HFF-Myc (cell line): ENCODE data around the gene CCDC9B.
A peak's percentile ranks its signal among the peaks of the same experiment; 100 is the strongest.

Experiments
- DNase-seq: peaks from one replicate; pipeline ENCODE4 v3.0.0-alpha.2; 2011; ENCODE audit warnings: low read depth; ENCODE audit errors: extremely low read depth
- H3K4me3 ChIP-seq: replicated peaks from 2 replicates; pipeline ENCODE4 v1.5.1; 2011; ENCODE audit warnings: low read depth, mild to moderate bottlenecking, control low read depth, low read length
- CTCF ChIP-seq: IDR thresholded peaks from 2 replicates; pipeline ENCODE4 v1.5.1; 2012; ENCODE audit warnings: mild to moderate bottlenecking, low read depth, low read length, control low read depth; ENCODE audit errors: missing control alignments

The CCDC9B gene

GRCh38 chr15:40329804-40330203 is 10.9 kb downstream of the CCDC9B start:
- no peak for TF ChIP-seq CTCF
- H3K4me3 ChIP-seq: no peak overlapping the region
- DNase-seq: no peak

- no peak for DNase-seq
- H3K4me3 ChIP-seq: no peak overlapping the region
- TF ChIP-seq CTCF: no peak
Measured at GRCh38 chr15:40328751-40329150, 12.0 kb downstream of the CCDC9B start.

GRCh38 chr15:40328176-40328575 is 12.6 kb downstream of the CCDC9B start:
- H3K4me3 ChIP-seq: no peak overlapping the region
- DNase-seq: no peak

GRCh38 chr15:40327457-40327856 is 13.3 kb downstream of the CCDC9B start:
- no peak overlapping the region for H3K4me3 ChIP-seq
- no peak for TF ChIP-seq CTCF
- no peak for DNase-seq

More at GRCh38 chr15:40328176-40328575, 12.6 kb downstream of the CCDC9B start:
- TF ChIP-seq CTCF: no peak

GRCh38 chr15:40325700-40326099 is 15.0 kb downstream of the CCDC9B start:
- H3K4me3 ChIP-seq: no peak overlapping the region
- TF ChIP-seq CTCF: no peak
- no peak for DNase-seq

- H3K4me3 ChIP-seq: peak overlapping the region; percentile 49
- no peak for DNase-seq
- no peak for TF ChIP-seq CTCF
Measured at GRCh38 chr15:40325188-40325587, 15.6 kb downstream of the CCDC9B start.

- peak overlapping the region; percentile 49 for H3K4me3 ChIP-seq
- no peak for DNase-seq
- no peak for TF ChIP-seq CTCF
Measured at GRCh38 chr15:40323953-40324937, 16.5 kb downstream of the CCDC9B start.
